ENCODE measurements around the gene RNF43. TPM values are rescaled to one million over a fixed set of nuclear protein-coding genes. Genes with fewer than 3 reads are reported as not detected.

RNF43 gene
- total RNA-seq, 1 experiment from 2014 or later: 42.2 TPM

DNA sequence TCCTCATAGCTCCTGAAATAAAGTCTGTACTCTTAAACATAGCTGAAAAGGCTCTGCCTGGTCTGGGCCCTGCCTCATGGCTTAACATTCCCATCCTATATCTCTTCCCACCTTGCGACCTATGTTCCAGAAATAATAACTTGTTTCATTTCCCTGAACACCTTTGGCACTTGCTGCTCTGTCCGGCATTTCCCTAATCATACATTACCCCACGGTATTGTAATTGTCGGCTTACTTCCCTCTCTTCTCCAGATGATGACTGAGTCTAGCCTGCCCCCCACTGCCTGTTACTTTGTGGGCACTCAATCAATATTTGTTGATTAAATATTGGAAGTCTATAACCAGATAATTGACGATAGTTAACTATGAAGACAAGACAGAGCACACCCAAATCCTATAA is 42.1 kb downstream of the RNF43 start:
- no peak overlapping the region for H2AFZ ChIP-seq (ENCODE audit: low read depth, low read length, poor library complexity, severe bottlenecking)
- no peak overlapping the region for H3K4me2 ChIP-seq (ENCODE audit: low read length)
- ATAC-seq: no peak
- no peaks in the 10 kb centered on the region for H3K9me3 ChIP-seq (ENCODE audit: control insufficient read depth in 1 of 2, insufficient read depth in 1 of 2, low read depth in 1 of 2, low read length in 2 of 2)
- ChIA-PET RAD21 (ENCODE audit: low non-redundant PET in 1 of 2, low total read pairs in 2 of 2, uncharacterized antibody in 2 of 2, unreplicated experiment in 2 of 2) (no interaction called here), CTCF (no interaction called here), POLR2A (no interaction called here)
- H3K9ac ChIP-seq (ENCODE audit: low read length): no peak overlapping the region
- no peak overlapping the region for H3K27ac ChIP-seq (ENCODE audit: low read depth, low read length)
- H3K27me3 ChIP-seq (ENCODE audit: insufficient read depth, low read length): no peaks in the 10 kb centered on the region
- H3K36me3 ChIP-seq (ENCODE audit: control insufficient read depth in 1 of 2, insufficient read depth in 2 of 2, low read length in 2 of 2): peaks cover 0 to 17% of the 10 kb centered on the region in 2 experiments; a peak in 3 of 4 replicates
- DNase-seq (ENCODE audit: low read depth, low spot score): no peak
- peaks cover 83% of the 10 kb centered on the region for H3K79me2 ChIP-seq (ENCODE audit: insufficient read depth, low read length)
- H4K20me1 ChIP-seq (ENCODE audit: insufficient read depth): no peaks in the 10 kb centered on the region
- no TSS peak for BruUV-seq (replicated peaks)
- H3K4me1 ChIP-seq (ENCODE audit: control insufficient read depth in 1 of 2, insufficient read depth in 2 of 2, low read length in 2 of 2): peaks cover 43 to 44% of the 10 kb centered on the region in 2 experiments
- TF ChIP-seq, protein P1, sequence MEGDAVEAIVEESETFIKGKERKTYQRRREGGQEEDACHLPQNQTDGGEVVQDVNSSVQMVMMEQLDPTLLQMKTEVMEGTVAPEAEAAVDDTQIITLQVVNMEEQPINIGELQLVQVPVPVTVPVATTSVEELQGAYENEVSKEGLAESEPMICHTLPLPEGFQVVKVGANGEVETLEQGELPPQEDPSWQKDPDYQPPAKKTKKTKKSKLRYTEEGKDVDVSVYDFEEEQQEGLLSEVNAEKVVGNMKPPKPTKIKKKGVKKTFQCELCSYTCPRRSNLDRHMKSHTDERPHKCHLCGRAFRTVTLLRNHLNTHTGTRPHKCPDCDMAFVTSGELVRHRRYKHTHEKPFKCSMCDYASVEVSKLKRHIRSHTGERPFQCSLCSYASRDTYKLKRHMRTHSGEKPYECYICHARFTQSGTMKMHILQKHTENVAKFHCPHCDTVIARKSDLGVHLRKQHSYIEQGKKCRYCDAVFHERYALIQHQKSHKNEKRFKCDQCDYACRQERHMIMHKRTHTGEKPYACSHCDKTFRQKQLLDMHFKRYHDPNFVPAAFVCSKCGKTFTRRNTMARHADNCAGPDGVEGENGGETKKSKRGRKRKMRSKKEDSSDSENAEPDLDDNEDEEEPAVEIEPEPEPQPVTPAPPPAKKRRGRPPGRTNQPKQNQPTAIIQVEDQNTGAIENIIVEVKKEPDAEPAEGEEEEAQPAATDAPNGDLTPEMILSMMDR (IDR thresholded peaks at IDR 0.05 in 2 of 3, conservative IDR thresholded peaks at IDR 0.05 in 1 of 3; ENCODE audit: borderline replicate concordance in 1 of 3, insufficient read depth in 1 of 3, low read depth in 2 of 3, low read length in 2 of 3): no peak
- TF ChIP-seq EGR1 (IDR thresholded peaks at IDR 0.05; ENCODE audit: low read depth): no peak
- no peak for TF ChIP-seq EZH2phosphoT487 (IDR thresholded peaks at IDR 0.05; ENCODE audit: borderline replicate concordance)
- TF ChIP-seq MAX (IDR thresholded peaks at IDR 0.05): no peak
- no peak for TF ChIP-seq REST (IDR thresholded peaks at IDR 0.05; ENCODE audit: low read depth)
- no peak for TF ChIP-seq SIN3A (IDR thresholded peaks at IDR 0.05; ENCODE audit: low read depth)
- no peak for TF ChIP-seq ZBTB33 (IDR thresholded peaks at IDR 0.05; ENCODE audit: extremely low read depth, insufficient replicate concordance, low read length)
- TF ChIP-seq JUND (IDR thresholded peaks at IDR 0.05): no peak
- TF ChIP-seq SRF (IDR thresholded peaks at IDR 0.05; ENCODE audit: low read depth): no peak
- TF ChIP-seq ELF1 (IDR thresholded peaks at IDR 0.05; ENCODE audit: borderline replicate concordance, low read depth): no peak
- TF ChIP-seq YY1 (IDR thresholded peaks at IDR 0.05; ENCODE audit: extremely low read depth, insufficient replicate concordance, low read depth, low read length): no peak
- no peak for TF ChIP-seq SP1 (IDR thresholded peaks at IDR 0.05; ENCODE audit: low read depth)
- no peak for TF ChIP-seq ZFX (IDR thresholded peaks at IDR 0.05)
- TF ChIP-seq POLR2AphosphoS5 (IDR thresholded peaks at IDR 0.05; ENCODE audit: low read depth, low read length): no peak
- no peak for TF ChIP-seq TCF7L2 (IDR thresholded peaks at IDR 0.05; ENCODE audit: borderline replicate concordance, extremely low read depth, insufficient read depth, insufficient read length)
- no peak for TF ChIP-seq RAD21 (IDR thresholded peaks at IDR 0.05; ENCODE audit: low read depth)
- TF ChIP-seq CBX3 (IDR thresholded peaks at IDR 0.05; ENCODE audit: low read depth): no peak
- TF ChIP-seq FOSL1 (IDR thresholded peaks at IDR 0.05; ENCODE audit: low read depth): no peak
- intact Hi-C loops (cut with micrococcal nuclease): no loop called here
- no peak overlapping the region for H3K4me3 ChIP-seq (replicated peaks in 1 of 2; ENCODE audit: low read depth in 1 of 2, low read length in 2 of 2)
- no peaks in the 10 kb centered on the region for H3K9me2 ChIP-seq (ENCODE audit: insufficient read depth)
